Omental fat pad (tissue), 4 donors: ENCODE results near the gene APBA3. TPM values are rescaled to one million over a fixed set of nuclear protein-coding genes. Genes with fewer than 3 reads are reported as not detected.

Source experiments
- ATAC-seq: fragments of 150-250 bp; one replicate; pipeline ENCODE4 v1.9.1; 2016; ENCODE audit warnings: mild to moderate bottlenecking, moderate library complexity; ENCODE audit not compliant: low FRiP score
- DNase-seq: peaks from one replicate; pipeline ENCODE4 v3.0.0-alpha.2; 2019; ENCODE audit warnings: low spot score
- CTCF ChIP-seq, 3 donors: fragments of 450-650 bp; IDR thresholded peaks; one replicate each; pipeline ENCODE4 v1.5.1; 2016 to 2017; ENCODE audit warnings: antibody characterized with exemption in 3 of 3, mild to moderate bottlenecking in 3 of 3, moderate library complexity in 2 of 3
- total RNA-seq, 4 donors: library from RNA; depleted of rRNA; stranded (reverse); fragments of >200 nt; gene quantifications; one replicate each; pipeline ENCODE4 v1.1.0, GENCODE V29; 2016

APBA3 gene
- total RNA-seq, 4 donors from 2014 or later = 13.5 to 24.1 (median 18.7) TPM

GRCh38 chr19:3796358-3796757, 34.9 kb upstream of the APBA3 start:
- TF ChIP-seq CTCF (IDR thresholded peaks at IDR 0.05) = no peak
- no peak for ATAC-seq
- DNase-seq = no peak

GRCh38 chr19:3793799-3794198, 32.3 kb upstream of the APBA3 start:
- no peak for DNase-seq
- no peak for TF ChIP-seq CTCF (IDR thresholded peaks at IDR 0.05)
- no peak for ATAC-seq

- no peak for ATAC-seq
- TF ChIP-seq CTCF (IDR thresholded peaks at IDR 0.05) = no peak
- no peak for DNase-seq
Measured at GRCh38 chr19:3792114-3792513, 30.6 kb upstream of the APBA3 start.

GRCh38 chr19:3790941-3791340, 29.4 kb upstream of the APBA3 start:
- DNase-seq (no peak), ATAC-seq (no peak)
- no peak for TF ChIP-seq CTCF (IDR thresholded peaks at IDR 0.05)

GRCh38 chr19:3790209-3790734, 28.8 kb upstream of the APBA3 start:
- TF ChIP-seq CTCF (IDR thresholded peaks at IDR 0.05) = no peak
- DNase-seq = no peak

GRCh38 chr19:3788996-3789778, 27.7 kb upstream of the APBA3 start:
- TF ChIP-seq CTCF (IDR thresholded peaks at IDR 0.05) = no peak
- DNase-seq = no peak
- ATAC-seq = no peak

More at GRCh38 chr19:3790209-3790734, 28.8 kb upstream of the APBA3 start:
- no peak for ATAC-seq
